Measurements from ENCODE around the gene TPCN1.

- TF ChIP-seq, protein P1, sequence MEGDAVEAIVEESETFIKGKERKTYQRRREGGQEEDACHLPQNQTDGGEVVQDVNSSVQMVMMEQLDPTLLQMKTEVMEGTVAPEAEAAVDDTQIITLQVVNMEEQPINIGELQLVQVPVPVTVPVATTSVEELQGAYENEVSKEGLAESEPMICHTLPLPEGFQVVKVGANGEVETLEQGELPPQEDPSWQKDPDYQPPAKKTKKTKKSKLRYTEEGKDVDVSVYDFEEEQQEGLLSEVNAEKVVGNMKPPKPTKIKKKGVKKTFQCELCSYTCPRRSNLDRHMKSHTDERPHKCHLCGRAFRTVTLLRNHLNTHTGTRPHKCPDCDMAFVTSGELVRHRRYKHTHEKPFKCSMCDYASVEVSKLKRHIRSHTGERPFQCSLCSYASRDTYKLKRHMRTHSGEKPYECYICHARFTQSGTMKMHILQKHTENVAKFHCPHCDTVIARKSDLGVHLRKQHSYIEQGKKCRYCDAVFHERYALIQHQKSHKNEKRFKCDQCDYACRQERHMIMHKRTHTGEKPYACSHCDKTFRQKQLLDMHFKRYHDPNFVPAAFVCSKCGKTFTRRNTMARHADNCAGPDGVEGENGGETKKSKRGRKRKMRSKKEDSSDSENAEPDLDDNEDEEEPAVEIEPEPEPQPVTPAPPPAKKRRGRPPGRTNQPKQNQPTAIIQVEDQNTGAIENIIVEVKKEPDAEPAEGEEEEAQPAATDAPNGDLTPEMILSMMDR (IDR thresholded peaks at IDR 0.05; ENCODE audit: poor library complexity): no peak
- TF ChIP-seq EZH2 (IDR thresholded peaks at IDR 0.05; ENCODE audit: borderline replicate concordance) (no peak), EZH2phosphoT487 (IDR thresholded peaks at IDR 0.05; ENCODE audit: low read depth, severe bottlenecking, unreplicated experiment) (no peak)
Measured at GRCh38 chr12:113260127-113260526, 38.9 kb downstream of the TPCN1 start.

All from hepatocyte (in vitro differentiated cells).